ENCODE measurements around the gene SUGCT. TPM values are rescaled to one million over a fixed set of nuclear protein-coding genes. Genes with fewer than 3 reads are reported as not detected.

The SUGCT gene
- total RNA-seq, 1 experiment from 2014 or later: 4.6 TPM

- TF ChIP-seq ZNF425 (CRISPR knock-in tag; conservative IDR thresholded peaks at IDR 0.05): no peak
- TF ChIP-seq CDX4 (CRISPR knock-in tag; IDR thresholded peaks at IDR 0.05; ENCODE audit: borderline replicate concordance): no peak
- no peak for TF ChIP-seq SMAD3 (CRISPR knock-in tag; IDR thresholded peaks at IDR 0.05; ENCODE audit: borderline replicate concordance)
- TF ChIP-seq USF2 (CRISPR knock-in tag; IDR thresholded peaks at IDR 0.05): no peak
- no peak for TF ChIP-seq SOX15 (CRISPR knock-in tag; IDR thresholded peaks at IDR 0.05)
Observed at GRCh38 chr7:40761762-40762560, 627.2 kb downstream of the SUGCT start (continued).

GRCh38 chr7:40763319-40764287 lies 628.8 kb downstream of the SUGCT start:
- peaks cover 19% of the 10 kb centered on the region for H3K4me1 Mint-ChIP-seq
- H3K9me3 Mint-ChIP-seq: no peaks in the 10 kb centered on the region
- H3K27ac Mint-ChIP-seq: no peak overlapping the region
- ATAC-seq: no peak
- H3K36me3 Mint-ChIP-seq: no peaks in the 10 kb centered on the region
- H3K27me3 Mint-ChIP-seq (ENCODE audit: low read depth): no peaks in the 10 kb centered on the region; the same call in 1 of the 2 replicates
- POLR2A ChIA-PET: no interaction called here
- no peak overlapping the region for H3K4me3 Mint-ChIP-seq
- CTCF ChIA-PET: interaction anchor here (0.6 to 2.1 kb wide), 3 partner anchors 12 to 968 kb away, joined by 3 to 6 read pairs (median 4); no protein-coding TSS in a partner anchor
- DNase-seq (ENCODE audit: low spot score): no peak
- TF ChIP-seq MYBL2 (CRISPR knock-in tag; IDR thresholded peaks at IDR 0.05) (no peak), ZNF281 (CRISPR knock-in tag; IDR thresholded peaks at IDR 0.05) (no peak), SMAD3 (CRISPR knock-in tag; IDR thresholded peaks at IDR 0.05; ENCODE audit: borderline replicate concordance) (no peak), USF2 (CRISPR knock-in tag; IDR thresholded peaks at IDR 0.05) (no peak), ZNF396 (CRISPR knock-in tag; IDR thresholded peaks at IDR 0.05; ENCODE audit: borderline replicate concordance) (no peak), ZNF671 (CRISPR knock-in tag; IDR thresholded peaks at IDR 0.05) (no peak), ERG (CRISPR knock-in tag; IDR thresholded peaks at IDR 0.05) (no peak), CTCF (IDR thresholded peaks at IDR 0.05) (no peak), SP1 (CRISPR knock-in tag; conservative IDR thresholded peaks at IDR 0.05) (no peak), ETV6 (CRISPR knock-in tag; IDR thresholded peaks at IDR 0.05) (no peak), ATF3 (CRISPR knock-in tag; conservative IDR thresholded peaks at IDR 0.05) (no peak), ZBTB21 (CRISPR knock-in tag; IDR thresholded peaks at IDR 0.05; ENCODE audit: borderline replicate concordance) (no peak), ATF1 (CRISPR knock-in tag; IDR thresholded peaks at IDR 0.05) (no peak), HMGA2 (CRISPR knock-in tag; IDR thresholded peaks at IDR 0.05) (no peak), E2F1 (CRISPR knock-in tag; IDR thresholded peaks at IDR 0.05) (no peak), FOXP1 (CRISPR knock-in tag; IDR thresholded peaks at IDR 0.05; ENCODE audit: borderline replicate concordance) (no peak)
